ENCODE measurements around the gene ARHGAP1.

ARHGAP1 gene

DNA sequence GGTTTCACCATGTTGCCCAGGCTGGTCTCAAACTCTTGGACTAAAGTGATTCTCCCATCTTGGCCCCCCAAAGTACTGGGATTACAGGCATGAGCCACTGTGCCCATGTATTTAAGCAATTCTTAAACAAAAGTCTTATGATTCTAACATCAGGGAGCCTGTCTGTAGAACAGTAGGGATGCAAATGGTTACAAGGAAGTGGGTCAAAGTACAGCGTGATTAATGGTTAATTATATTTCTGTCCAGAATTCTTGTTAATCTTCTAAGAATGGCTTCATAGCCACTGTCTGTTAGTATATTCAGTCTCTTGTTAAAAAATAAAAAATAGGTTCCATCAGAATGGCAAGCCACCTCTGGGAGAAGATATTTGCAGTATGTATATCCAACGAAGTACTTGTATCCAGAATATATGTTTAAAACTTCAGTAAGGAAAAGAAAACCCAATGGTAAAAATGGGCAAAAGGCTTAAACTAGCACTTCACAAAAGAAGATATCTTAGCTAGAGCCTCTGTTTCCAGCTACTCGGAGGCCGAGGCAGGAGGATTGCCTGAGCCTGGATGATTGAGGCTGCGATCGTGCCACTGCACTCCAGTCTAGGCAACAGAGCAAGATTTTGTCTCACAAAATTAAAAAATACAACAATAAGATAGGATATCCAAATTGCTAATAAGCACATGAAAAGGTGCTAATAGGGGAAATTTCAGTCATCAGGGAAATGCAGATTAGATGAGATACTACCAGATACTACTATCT, 60.2 kb downstream of the ARHGAP1 start:
- no peak for DNase-seq (ENCODE audit: low spot score)

DNA sequence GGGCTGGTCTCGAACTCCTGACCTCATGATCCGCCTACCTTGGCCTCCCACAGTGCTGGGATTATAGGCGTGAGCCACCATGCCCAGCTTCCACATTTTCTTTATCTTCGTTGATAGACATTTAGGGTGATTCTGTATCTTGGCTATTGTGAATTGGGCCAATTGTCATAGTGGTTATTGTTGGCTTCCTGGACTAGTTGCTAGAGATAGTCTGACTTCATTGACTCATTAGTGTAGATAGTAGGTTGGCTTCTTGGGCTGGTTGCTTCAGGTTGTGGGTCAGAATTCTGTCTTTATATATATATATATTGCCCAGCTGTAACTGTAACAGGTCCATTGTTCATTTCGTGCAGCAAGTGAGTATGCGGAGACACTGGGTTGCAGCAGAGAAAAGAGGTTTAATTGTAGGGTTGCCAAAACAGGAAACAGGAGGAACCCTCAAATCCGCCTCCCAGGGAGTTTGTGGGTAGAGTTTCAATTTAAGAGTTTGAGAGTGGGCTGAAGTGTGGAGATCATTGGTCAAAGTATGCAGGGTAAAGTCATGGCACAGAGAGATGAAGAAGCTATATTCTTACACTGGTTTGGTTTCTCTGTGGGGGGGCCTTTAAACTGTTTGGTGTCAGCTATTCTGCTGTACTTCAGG, 61.1 kb downstream of the ARHGAP1 start:
- DNase-seq (ENCODE audit: low spot score) = no peak

DNA sequence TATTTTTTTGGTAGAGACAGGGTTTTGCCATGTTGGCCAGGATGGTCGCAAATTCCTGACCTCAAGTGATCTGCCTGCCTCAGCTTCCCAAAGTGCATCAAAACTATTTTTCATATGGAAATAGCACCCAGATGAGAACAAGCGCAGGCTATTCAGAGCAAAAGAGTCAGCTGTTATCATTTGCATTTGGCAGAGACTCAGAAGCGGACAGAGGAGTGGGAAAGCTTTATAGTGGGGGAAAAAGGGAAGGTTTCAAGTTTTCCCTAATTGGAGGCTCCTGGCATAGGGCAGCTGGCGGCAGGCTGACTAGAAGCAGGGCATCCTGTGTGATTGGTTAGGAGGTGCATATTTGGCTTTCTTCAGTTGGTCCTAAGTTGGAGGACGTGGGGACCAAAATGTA, 62.9 kb downstream of the ARHGAP1 start:
- DNase-seq (ENCODE audit: low spot score) = no peak

DNA sequence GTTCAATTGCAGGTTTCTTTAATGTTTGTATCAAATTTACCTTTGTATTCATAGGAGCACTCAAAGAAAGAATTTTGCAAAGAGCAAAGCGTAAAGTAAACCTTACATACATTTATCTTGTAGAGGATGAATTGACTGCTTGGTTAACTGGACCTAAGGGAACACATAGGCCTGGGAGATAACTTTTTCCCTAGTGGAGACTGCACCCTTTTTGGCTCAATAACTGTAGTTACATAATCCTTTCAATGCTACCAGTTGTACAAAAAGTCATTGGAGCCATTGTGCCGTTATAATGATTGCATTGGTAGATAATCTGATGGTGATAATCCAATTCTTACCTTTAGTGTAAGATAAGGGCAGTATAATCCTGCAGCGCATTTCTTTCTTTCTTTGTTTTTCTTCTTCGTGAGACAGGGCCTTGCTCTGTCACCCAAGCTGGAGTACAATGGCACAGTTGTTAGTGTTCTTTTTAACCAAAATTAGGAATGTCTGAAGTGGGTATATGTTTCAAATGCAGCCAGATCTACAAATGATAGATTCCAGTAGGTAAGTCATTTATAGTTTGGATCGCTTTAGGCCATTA, 64.8 kb downstream of the ARHGAP1 start:
- no peak for DNase-seq (ENCODE audit: low spot score)

DNA sequence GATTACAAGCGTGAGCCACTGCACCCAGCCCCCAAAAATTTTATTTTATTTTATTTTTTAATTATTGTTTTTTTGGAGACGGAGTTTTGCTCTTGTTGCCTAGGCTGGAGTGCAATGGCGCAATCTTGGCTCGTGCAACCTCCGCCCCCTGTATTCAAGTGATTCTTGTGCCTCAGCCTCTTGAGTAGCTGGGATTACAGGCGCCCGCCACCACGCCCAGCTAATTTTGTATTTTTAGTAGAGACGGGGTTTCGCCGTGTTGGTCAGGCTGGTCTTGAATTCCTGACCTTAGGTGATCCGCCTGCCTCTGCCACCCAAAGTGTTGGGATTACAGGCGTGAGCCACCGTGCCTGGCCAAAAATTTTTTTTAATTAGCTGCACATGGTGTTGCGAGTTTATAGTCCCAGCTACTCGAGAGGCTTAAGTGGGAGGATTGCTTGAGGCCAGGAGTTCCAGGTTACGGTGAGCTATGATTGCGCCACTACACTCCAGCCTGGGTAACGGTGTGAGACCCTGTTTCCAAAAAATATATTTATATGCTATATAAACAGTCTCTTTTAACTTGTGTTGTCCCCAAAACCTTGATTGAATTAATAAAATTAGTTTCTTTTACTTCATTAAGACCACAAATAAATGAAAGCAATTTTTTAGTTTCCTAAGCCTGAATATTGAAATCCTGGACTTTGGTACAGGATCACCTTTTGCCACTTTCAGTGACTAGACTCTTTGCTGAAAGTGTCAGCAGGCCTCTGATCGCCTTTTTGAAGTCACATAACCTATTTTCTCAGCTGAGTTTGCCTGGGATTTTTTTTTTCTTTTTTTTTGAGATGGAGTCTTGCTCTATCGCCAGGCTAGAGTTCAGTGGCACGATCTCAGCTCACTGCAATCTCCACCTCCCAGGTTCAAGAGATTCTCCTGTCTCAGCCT, 66.9 kb downstream of the ARHGAP1 start:
- no peak for DNase-seq (ENCODE audit: low spot score)

DNA sequence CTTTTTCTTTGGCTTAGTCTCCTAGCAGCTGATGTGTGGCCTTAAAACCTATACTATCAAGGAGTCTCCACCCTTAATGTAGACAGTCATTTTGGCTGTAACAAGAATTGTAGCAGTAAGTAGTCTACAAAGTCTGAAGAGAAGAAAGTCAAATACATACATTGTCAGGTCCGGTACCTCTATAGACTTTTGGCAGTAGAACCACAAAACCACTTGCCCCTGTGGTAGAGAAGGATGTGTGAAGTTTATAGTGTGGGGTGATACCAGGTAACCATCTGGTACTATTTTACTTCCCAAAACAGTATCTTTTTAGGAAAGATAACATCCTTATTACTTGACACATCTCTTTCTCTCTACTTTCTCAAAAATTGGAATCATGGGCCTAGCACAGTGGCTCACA, 67.9 kb downstream of the ARHGAP1 start:
- DNase-seq (ENCODE audit: low spot score) = no peak

DNA sequence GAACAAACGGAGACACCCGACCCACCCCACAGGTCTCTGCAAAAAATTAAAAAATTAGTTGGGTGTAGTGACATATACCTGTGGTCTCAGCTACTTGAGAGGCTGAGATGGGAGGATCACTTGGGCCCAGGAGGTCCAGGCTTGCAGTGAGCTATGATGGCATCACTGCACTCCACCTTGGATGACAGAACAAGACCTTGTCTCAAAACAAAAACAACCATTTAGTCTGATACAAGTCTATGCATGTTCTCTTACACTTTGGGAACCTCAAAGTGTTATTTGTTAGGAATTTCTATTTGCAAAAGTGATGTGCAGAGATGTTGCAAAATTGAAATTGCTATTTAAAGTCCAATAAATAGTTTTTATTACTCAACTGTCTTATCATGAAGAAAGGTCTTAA, 68.7 kb downstream of the ARHGAP1 start:
- no peak for DNase-seq (ENCODE audit: low spot score)

DNA sequence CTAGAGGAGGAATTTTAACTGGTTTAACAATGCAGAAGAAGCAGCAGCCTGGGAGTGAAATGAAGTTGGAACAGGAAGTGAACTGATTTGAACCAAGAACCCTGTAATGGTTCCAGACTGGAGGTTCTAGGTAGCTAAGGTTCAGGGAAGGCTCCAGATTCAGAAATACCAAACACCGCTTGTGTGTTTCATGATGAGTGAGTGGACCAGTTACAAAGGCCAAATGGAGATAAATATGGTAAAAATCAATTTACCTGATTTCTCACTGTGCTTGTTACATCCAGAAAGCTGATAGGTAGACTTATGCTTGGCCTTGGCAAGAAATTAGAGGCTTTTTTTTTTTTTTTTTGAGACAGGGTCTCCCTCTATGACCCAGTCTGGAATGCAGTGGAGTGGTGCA, 70.2 kb downstream of the ARHGAP1 start:
- DNase-seq (ENCODE audit: low spot score) = no peak

DNA sequence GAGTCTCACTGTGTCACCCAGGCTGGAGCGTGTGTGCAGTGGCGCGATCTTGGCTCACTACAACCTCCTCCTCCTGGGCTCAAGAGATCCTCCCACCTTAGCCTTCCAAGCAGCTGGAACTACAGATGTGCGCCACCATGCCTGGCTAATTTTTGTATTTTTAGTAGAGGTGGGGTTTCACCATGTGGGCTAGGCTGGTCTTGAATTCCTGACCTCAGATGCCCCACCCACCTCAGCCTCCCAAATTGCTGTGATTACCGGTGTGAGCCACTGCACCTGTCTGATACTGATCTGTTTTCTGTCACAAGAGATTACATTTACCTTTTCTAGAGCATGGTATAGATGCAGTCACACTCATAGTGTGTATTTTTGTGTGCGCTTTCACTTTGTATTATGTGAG, 71.5 kb downstream of the ARHGAP1 start:
- no peak for DNase-seq (ENCODE audit: low spot score)

All from activated CD4-positive, alpha-beta T cell treated with anti-CD3 and anti-CD28 coated beads, Interleukin-2, Interleukin-4, amounts not matched to agents 100 ng/mL and 50 ng/mL, durations not matched to agents 16 hours and 8 hours (primary cell).